Stimulated activated CD4-positive, alpha-beta T cell treated with anti-CD3 and anti-CD28 coated beads, TNF-alpha, amount 100 ng/mL, for 48 hours (primary cell): ENCODE data around the gene ANKS1A.
"Not testable (repeated sequence)": the region's sequence is repeated elsewhere in the genome, so short reads cannot be mapped to it uniquely, and the experiment has no call there.

Experiments
- DNase-seq, 3 donors: peaks; one replicate each; pipeline ENCODE4 v3.0.0-alpha.2; 2020; ENCODE audit warnings: low read depth in 3 of 3

The ANKS1A gene

DNA sequence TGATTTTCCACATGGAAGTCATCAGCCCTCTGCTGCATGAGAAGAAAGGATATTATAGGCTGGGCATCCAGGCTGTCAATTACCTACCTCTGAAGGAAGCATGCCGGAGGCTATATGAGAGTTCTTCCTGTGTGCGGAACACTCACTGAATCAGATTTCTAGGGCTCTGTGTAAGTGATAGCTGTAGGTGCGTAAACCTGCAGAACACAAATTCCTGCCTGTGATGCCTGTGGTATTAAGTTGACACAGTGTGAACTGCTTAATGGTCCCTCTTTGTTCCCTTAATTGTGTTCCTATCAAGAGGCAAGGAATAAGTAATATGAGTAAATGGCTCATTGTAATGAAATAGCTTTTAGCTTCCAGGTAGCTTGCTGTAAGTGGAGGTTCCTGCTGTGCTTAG, 103.3 kb downstream of the ANKS1A start:
- DNase-seq: no peak

DNA sequence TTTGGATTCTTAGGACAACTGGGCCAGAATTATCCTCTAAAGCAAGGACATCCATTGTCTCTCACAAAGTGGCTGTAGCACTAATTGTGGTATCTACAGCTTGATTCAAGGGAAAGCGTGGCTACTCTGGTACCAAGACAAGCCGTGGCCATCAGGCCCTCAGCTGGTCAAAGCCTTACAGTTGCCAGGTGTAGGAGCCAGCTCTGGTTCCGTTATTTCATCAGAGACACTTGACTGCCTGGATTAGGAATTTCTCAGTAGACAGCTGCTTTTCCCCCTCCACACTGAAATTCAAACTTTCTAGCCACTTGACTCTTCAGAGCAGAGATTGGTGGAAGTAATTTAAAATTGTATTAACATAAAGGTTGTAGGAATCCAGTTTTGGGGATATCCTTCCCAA, 104.2 kb downstream of the ANKS1A start:
- no peak for DNase-seq

DNA sequence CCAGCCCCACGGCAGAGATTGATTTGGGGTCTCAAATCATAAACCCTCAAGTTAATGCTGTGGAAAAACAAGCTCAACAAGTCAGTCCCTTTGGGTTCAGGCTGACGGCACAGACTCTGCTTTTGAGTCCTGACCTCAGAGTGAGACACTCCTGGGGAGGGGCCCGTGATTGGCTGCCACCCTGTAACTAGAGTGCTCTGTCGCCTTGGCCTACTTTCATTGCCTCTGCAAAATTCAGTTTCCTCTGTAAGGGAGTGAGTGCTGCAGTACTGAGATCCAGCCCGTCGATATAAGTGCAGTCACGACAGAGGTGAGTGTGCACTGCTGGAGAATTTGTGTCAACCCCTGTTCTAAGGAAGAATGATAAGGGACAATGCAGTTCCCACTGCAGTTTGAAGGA, 105.6 kb downstream of the ANKS1A start:
- no peak for DNase-seq

DNA sequence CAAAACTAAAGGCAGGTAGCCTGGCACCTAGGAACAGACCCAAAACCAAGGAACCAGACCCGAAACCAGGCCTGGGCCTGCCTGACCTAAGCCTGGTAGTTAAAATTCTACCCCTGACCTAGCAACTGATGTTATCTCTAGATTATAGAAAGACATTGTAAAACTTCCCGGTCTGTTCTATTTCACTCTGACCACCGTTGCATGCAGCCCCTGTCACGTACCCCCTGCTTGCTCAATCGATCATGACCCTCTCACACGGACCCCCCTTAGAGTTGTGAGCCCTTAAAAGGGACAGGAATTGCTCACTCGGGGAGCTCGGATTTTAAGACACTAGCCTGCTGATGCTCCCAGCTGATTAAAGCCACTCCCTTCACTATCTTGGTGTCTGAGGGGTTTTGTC, 109.4 kb downstream of the ANKS1A start:
- DNase-seq: not testable (repeated sequence)

DNA sequence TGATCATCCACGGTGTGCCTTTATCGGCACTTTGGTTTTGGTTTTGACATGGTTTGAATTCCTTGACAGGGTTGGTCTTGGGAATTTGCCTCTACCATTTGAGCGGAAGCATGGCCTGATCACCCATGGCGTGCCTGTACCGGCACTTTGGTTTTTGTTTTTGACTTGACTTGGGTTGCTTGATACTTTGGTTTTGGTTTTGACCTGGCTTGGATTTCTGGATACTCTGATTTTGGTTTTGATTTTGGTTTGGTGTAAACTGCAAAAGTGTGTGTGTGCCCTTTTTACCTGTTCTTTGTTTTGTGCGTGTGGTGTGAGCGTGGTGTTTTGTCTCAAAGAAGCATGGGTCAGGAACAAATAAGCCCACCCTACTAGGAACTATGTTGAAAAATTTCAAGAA, 110.1 kb downstream of the ANKS1A start:
- DNase-seq: not testable (repeated sequence)

DNA sequence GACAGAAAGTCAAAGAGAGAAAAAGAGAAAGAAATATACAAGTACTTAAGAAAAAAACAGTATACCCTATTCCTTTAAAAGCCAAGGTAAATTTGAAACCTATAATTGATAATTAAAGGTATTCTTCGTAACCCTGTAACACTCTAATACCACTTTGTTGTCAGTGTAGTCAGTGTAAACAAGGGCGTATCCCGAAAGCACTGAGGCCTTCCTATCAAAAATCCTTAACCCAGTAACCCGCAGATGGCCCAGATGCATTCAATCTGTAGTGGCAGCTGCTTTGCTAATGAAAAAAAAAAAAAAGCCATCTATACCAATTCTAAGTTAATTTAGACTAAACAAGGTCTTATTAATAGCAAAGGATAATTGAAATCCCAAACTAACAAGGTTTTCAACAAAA, 110.9 kb downstream of the ANKS1A start:
- DNase-seq: not testable (repeated sequence)

DNA sequence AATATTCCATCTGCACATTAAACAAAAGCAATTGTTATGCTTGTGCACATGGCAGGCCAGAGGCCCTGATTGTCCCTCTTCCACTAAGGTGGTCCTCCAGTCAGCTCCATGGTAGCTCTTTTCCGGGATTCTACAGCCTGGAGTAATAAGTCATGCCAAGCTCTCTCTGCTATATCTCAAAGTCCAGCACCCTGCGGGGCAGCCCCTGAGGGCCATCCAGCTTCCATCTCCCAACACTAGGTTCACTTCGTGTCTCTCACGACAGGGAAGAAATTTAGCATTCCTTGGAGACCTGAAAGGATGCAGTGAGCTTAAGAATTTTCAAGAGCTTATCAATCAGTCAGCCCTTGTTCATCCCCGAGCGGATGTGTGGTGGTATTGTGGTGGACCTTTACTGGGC, 112.3 kb downstream of the ANKS1A start:
- DNase-seq: not testable (repeated sequence)

DNA sequence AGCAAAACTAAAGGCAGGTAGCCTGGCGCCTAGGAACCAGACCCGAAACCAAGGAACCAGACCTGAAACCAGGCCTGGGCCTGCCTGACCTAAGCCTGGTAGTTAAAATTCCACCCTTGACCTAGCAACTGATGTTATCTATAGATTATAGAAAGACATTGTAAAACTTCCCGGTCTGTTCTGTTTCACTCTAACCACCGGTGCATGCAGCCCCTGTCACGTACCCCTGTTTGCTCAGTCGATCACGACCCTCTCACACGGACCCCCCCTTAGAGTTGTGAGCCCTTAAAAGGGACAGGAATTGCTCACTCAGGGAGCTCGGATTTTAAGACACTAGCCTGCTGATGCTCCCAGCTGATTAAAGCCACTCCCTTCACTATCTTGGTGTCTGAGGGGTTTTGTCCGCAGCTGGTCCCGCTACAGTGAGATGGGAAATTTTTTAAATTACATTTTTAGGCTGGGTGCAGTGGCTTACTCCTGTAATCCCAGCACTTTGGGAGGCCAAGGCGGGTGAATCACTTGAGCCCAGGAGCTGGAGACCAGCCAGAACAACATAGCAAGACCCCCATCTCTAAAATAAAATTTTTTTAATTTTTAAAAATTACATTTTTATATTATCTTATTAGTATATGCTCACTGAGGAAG, 115.0 kb downstream of the ANKS1A start:
- not testable (repeated sequence) for DNase-seq

DNA sequence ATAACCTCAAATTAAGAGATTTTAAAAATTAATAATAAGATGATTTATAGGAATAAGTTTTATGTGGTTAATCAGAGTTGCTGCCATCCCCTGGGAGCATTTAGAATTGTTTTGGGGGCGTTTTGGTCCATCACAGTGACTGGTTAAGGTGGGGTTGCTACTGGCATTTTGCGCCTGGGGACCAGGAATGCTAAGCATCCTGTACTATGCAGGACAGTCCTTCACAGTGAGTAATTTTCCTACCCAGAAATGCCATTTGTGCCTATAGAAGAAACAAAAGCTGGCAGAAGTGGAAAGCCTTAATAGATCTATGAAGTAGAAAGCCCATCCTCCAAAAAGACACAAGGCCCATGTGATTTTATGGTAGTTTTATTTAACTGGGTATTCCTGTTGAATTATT, 118.0 kb downstream of the ANKS1A start:
- no peak for DNase-seq

DNA sequence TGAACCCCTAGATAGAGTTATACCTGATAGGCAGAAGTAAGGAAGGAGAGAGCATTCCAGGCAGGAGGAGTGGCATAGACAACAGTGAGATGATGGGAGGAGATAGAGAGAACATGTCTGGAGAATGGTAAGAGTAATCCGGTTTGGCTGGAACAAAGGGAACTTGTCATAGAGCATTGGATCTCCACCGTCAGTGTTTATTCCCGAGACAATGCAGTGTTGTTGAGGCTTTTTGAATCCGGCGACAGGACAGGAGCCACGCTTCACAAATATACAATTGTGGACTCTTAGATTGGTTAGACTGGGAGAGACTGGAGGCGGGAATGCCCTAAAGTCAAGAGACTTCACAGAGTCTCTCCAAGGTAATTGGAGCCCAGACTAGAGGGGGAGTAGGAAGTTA, 119.8 kb downstream of the ANKS1A start:
- no peak for DNase-seq

DNA sequence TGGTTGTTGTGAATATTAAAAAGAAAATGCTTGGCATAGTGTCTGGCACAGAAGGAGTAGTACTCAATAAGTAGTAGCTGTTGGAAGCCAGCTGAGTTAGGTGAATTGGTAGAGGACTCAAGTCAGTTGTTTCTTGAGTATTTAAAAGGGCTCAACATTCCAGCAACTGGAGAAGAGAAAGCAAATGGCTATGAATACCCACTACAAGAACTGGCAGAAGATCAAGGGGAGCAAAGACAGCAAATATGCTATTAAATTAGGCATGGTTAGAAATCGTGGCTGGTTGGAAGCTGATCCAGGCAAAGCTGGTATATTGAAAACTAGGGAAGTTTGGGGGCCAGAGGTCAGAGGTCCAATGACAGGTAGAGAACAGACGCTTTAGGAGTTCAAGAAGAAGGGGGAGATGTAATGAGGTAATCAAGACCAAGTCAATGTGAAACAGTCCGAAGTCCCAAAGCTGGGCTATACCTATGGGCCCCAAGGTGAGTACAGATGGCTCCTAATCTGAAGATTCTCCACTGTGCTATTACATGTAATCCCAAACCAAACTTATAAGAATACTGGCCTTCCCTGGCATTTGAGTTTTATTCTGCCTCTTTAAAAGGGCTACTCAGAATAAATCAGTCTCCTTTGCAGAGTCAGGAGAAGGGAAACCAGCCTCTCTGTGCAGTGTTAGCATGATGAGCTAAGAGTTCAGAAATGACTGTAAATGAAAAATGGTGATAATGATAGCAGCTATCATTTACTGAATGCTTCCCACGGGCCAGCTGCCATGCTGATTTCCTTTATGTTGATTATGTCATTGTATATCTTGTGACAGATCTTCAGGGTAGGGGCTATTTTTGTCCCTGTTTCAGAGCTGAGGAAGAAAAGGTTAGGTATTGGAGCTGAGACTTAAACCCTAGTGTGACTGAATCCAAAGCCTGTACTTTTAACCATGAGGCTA, 122.3 kb downstream of the ANKS1A start:
- DNase-seq: peak in 1 of 3 donors; percentile 9

DNA sequence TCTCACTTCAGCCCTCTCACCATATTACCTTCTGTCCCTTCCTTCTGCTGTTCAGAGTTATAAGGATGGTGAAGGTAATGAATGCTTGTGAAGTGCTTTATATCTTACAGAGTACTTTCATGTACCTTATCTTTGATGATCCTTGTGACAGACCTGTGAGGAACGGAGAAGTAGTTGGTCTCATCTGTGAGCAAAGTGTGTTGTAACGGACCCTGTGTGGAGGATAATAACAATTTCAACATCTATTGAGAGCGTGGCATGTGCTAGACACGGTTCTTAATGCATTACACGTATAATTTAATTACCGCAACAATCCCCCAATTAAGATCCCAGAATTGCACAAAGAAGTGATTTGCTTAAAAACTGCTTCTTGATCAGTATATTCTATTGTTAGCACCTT, 124.6 kb downstream of the ANKS1A start:
- no peak for DNase-seq

DNA sequence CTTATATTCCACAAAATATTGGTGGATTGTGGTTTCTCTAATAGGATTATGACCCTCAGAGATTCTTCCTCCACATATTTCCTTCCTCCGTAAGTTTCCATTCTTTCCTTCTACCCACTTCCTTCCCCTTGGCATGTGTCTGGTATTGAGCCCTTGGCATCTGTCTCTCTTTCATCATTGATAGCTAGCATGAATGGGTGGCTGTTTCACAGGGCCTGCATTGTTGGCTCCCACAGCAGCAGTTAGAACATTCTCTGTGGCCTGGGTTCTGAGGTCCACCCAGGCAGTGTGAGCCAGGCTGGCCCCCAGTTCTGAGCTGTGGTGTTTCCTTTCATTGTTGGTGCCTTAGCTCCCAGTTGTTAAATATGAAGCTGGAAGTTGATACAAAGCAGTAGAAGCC, 125.3 kb downstream of the ANKS1A start:
- no peak for DNase-seq

DNA sequence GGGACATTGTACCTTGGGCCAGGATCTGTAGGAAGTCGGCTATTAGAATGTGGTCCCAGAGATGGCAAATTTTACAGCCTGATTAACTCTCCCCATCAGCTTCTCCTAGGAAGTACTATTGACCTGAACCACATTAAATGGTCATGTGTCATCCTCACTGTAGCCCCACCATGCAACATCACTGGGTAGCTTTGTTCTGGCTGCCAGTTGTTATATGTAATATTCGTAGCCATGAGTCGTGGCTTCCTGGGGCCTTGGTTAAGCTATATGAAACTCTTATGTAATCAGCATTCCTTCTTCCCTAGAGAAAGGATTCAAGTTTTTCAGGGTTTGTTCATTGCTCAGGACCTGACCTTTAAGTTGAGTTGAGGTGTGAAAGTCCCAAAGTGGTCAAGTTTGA, 125.7 kb downstream of the ANKS1A start:
- no peak for DNase-seq

DNA sequence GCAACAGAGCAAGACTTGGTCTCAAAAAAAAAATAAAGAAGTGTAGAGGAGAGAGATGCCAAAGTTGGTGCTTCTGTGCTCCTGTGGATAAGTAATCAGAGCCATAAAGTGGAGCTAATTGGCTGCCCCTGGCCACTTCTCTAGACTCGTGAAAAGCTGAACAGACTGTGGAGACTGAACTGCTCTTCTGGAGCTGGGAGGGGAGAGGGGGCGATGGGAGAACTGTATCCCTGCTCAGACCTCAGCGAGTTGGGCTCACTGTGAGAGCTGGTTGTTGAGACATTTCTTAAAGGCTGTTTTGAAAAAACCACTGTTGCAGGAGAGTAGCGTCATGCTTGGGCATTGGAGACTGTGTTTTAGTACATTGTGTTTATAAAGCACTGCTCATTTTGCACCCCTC, 126.4 kb downstream of the ANKS1A start:
- DNase-seq: no peak

DNA sequence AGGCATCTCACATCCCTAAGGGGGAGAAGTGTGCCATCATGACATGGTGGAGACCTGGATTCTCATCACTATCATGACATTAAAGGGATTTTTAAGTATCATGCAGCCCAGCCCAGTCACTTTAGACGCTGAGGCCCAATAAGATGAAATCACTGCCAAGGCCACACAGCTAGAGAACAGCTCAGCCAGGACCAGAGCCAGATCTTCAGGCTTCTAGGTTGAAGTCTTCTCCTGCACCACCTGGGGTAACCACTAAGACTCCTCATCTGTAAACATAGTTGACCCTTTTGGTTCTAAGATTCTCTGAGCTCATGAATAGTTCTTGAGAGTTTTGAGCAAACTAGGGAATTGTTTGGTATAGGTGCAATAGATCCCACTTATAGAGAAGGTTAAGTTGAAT, 126.9 kb downstream of the ANKS1A start:
- DNase-seq: no peak

DNA sequence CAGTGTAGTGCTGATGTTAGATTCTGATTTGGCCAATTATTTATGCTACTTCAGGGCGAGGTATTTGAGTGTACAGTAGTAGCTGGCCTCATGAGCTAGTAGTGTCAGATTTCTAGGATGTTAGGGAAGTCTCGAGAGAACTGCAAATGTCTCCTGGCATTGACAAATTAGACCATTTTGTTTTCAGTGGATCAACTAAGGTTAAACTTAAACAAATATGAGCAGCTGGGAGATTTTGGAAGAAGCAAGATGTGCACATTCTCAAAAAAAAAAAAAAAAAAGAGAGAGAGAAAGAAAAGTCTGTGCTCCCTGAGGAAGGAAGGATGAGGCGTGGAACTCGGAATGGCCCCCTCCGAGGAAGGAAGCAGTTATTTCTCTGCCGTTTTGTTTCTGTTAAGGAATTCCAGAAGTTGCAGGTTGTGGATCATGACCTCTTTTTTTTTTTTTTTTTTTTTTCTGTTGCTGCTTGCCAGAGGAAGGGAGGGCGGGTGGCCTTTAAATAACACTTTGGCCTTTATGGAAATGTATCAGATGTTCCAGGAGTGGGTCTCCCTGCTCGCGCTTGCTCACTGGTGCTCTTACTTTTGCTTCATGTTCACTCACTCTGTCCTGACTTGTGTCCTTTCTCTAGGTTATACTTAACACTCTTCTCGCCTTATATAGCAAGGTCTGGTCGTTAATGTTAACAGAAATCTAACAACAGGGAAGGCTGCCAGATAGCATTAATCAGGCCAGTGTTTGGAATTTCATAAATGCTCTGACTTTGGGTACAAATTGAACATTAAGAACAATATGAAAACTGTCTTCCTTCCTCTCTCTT, 127.7 kb downstream of the ANKS1A start:
- DNase-seq: no peak

DNA sequence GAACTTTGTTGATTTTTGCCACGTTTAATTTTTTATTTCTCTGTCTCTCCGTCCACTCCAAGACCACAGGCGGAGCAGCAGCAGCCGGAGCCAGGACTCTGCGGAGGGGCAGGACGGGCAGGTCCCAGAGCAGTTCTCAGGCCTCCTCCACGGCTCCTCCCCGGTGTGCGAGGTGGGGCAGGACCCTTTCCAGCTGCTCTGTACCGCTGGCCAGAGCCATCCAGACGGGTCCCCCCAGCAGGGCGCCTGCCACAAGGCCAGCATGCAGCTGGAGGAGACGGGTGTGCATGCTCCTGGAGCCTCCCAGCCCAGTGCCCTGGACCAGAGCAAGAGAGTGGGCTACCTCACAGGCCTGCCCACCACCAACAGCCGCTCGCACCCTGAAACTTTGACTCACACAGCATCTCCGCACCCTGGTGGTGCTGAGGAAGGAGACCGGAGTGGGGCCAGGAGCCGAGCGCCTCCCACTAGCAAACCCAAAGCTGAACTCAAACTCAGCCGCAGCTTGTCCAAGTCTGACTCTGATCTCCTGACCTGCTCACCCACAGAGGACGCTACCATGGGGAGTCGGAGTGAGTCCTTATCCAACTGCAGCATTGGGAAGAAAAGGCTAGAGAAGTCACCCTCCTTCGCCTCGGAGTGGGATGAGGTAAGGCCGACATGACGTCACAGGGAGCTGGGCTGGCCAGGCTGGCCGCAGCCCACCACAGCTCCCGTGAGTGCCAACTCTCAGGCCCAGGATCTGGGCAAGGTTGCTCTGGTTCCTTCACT, 128.5 kb downstream of the ANKS1A start:
- no peak for DNase-seq

DNA sequence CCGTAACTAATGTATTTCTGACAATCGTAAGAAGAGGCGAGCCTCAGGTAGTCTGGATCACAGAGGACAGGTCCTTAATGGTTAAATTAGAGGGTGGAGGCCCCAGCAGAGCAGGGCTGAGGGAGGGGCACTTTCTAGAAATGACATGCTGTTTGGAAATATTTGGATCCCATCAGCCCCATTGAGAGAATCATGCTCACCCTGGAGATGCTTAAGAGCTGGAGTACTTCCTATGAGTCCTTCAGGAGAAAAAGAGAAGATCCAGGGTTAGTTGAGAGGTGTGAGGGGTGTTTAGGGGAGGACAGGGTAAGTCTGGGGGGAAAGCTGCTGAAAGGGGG, 129.1 kb downstream of the ANKS1A start:
- no peak for DNase-seq

DNA sequence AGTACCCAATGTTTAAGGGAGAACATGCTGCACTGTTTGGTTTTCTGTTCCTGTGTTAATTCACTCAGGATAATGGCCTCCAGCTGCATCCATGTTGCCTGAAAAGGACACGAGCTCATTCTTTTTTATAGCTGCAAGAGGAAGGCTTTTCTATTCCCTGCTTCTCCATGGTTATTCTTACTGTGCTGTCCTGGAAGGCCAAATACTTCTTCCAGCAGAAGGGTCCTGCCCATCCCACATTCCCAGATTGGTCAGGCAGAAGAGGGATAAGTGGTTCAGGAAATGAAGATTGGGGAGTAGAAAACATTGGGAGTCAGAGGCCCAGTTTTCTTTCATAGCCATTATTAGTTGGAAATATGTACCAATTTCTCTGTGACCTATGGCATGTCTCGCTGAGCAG, 129.7 kb downstream of the ANKS1A start:
- no peak for DNase-seq

DNA sequence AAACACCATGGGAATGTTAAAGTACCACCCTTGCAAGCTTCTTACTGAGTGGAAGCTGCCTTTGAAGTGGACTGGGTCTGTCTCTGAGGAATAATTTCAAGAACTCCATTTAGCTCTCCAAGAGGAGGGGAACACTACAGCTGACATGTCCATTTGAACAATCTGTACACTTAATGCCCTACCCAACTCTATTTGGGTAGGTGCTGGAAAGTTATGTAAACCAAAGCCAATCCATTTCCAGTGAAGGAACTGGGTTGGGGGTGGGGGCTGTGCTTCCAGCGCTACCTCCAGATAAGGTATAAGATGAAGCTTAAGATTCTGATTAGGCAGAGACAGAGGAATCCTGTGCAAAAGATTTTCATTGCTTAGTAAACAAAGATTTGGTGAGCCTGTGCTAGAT, 130.1 kb downstream of the ANKS1A start:
- DNase-seq: no peak

DNA sequence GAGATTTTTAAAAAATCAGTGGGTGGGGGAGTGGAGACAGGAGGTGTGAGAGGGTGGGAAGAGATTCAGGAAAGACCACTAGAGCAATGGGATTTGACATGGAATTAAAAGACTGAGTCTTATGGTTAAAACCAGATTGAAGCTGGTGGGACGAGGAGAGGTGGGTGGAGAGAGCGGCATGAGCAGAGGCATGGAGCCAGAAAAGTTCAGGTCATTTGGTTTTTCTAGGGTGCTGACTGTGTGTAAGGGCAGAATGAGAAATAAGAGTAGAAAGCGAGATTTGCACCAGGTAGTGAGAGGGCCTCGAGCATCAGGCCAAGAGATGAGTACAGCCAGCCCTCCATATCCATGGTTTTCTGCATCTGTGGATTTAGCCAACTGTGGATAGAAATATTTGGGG, 130.8 kb downstream of the ANKS1A start:
- DNase-seq: no peak
